ENCODE data around the gene GRIN2C.

DNA sequence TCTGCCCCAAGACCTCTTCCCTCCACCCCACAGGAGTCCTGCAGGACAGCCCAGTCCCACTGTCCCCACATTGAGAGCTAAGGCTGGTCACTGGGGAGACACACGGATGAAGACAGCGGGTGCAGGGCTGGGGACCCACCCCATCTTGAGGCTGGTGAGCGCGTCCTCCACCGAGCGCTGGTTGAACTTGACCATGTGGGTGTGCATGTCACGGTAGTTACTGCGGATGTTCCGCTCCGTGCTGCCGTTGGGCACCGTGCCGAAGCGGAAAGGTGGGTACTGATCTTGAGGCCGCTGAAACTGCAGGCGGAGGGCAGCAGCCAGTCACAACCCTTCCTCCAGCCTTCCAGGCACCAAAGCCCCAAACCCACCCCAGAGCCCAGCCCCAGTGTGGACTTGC lies 13.1 kb downstream of the GRIN2C start:
- no peak for TF ChIP-seq POLR2A (IDR thresholded peaks at IDR 0.05; ENCODE audit: extremely low read depth, insufficient read length)
- TF ChIP-seq, protein P1, sequence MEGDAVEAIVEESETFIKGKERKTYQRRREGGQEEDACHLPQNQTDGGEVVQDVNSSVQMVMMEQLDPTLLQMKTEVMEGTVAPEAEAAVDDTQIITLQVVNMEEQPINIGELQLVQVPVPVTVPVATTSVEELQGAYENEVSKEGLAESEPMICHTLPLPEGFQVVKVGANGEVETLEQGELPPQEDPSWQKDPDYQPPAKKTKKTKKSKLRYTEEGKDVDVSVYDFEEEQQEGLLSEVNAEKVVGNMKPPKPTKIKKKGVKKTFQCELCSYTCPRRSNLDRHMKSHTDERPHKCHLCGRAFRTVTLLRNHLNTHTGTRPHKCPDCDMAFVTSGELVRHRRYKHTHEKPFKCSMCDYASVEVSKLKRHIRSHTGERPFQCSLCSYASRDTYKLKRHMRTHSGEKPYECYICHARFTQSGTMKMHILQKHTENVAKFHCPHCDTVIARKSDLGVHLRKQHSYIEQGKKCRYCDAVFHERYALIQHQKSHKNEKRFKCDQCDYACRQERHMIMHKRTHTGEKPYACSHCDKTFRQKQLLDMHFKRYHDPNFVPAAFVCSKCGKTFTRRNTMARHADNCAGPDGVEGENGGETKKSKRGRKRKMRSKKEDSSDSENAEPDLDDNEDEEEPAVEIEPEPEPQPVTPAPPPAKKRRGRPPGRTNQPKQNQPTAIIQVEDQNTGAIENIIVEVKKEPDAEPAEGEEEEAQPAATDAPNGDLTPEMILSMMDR (IDR thresholded peaks at IDR 0.05; ENCODE audit: low read depth, low read length) = no peak
- TF ChIP-seq, protein P2, sequence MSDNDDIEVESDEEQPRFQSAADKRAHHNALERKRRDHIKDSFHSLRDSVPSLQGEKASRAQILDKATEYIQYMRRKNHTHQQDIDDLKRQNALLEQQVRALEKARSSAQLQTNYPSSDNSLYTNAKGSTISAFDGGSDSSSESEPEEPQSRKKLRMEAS (IDR thresholded peaks at IDR 0.05; ENCODE audit: low read depth, low read length) = no peak
- TF ChIP-seq MYC (IDR thresholded peaks at IDR 0.05; ENCODE audit: low read depth, low read length) = no peak

Measured in NB4 (cell line).